K562 (cell line): ENCODE measurements around the gene SLC12A1. TPM values are rescaled to one million over a fixed set of nuclear protein-coding genes. Genes with fewer than 3 reads are reported as not detected.

Source experiments
- ATAC-seq: fragments of 200-7000 bp; cut with Tn5 transposase; 3 replicates; pipeline ENCODE4 v1.9.1; 2020; ENCODE audit warnings: moderate library complexity
- BruUV-seq: library from RNA; stranded (reverse); fragments of 400-500 nt; replicated peaks from 2 replicates; lab custom pipeline; 2021; lab: Mats Ljungman, UMichigan
- CTCF ChIA-PET: fragments of 300-600 bp; formaldehyde crosslinking; extraction: SDS; loops from one replicate; lab custom pipeline; 2021; ENCODE audit warnings: low intra/inter-chr PET ratio; lab: Yijun Ruan, JAX
- POLR2A ChIA-PET: fragments of 300-600, 350-650 bp; sonication (Branson Sonifier 250); formaldehyde crosslinking; extraction: SDS; loops from one replicate; lab custom pipeline; 2021; ENCODE audit warnings: antibody characterized with exemption, inconsistent platforms; lab: Yijun Ruan, JAX
- DNase-seq, 4 experiments: peaks; one replicate each; pipeline versions ENCODE4 v3.0.0 to v3.0.0-alpha.2; 2011 to 2018; ENCODE audit warnings: low spot score in 3 of 4, mixed read lengths in 3 of 4; ENCODE audit errors: extremely low read depth in 1 of 4
- FAIRE-seq: peaks from 2 replicates; lab custom pipeline; 2011; peaks lifted over from hg19 to GRCh38; lab: Jason Lieb, UNC
- H2AFZ ChIP-seq: 2 replicates; pipeline ENCODE4 v1.6.0; 2011; ENCODE audit warnings: low read depth, low read length, control low read depth, inconsistent platforms
- H3K27ac ChIP-seq: fragments of 200-600 bp; 3 replicates; pipeline ENCODE4 v1.8.0; 2011; ENCODE audit warnings: low read depth, mild to moderate bottlenecking, control low read depth, inconsistent platforms, low read length, moderate library complexity, mixed read lengths; ENCODE audit errors: extremely low read depth
- H3K27me3 ChIP-seq, 2 experiments: fragments of 300-600 bp in 1 of 2; 2 replicates in 1 of 2; 3 replicates in 1 of 2; pipeline versions ENCODE4 v1.6.0 to v1.8.0; 2011; ENCODE audit warnings: inconsistent platforms in 2 of 2, low read length in 2 of 2, mild to moderate bottlenecking in 1 of 2, mixed read lengths in 1 of 2, moderate library complexity in 1 of 2; ENCODE audit not compliant: control insufficient read depth in 2 of 2, insufficient read depth in 2 of 2
- H3K36me3 ChIP-seq: fragments of 300-600 bp; 3 replicates; pipeline ENCODE4 v1.8.0; 2011; ENCODE audit warnings: mild to moderate bottlenecking, low read length, inconsistent platforms; ENCODE audit not compliant: control insufficient read depth, insufficient read depth
- H3K4me1 ChIP-seq, 2 experiments: fragments of 200-600 bp in 1 of 2; replicated peaks in 1 of 2; 2 replicates in 1 of 2; 3 replicates in 1 of 2; pipeline versions ENCODE4 v1.5.1 to v1.8.0; 2011; ENCODE audit warnings: inconsistent platforms in 2 of 2, low read length in 2 of 2, mild to moderate bottlenecking in 1 of 2, mixed read lengths in 1 of 2, moderate library complexity in 1 of 2; ENCODE audit not compliant: control insufficient read depth in 2 of 2, insufficient read depth in 2 of 2
- H3K4me2 ChIP-seq: 2 replicates; pipeline ENCODE4 v1.6.1; 2011; ENCODE audit warnings: low read length, control low read depth, inconsistent platforms, mixed read lengths; ENCODE audit not compliant: insufficient read depth
- H3K4me3 ChIP-seq: fragments of 200-600 bp; sonication (generic), shearing (Covaris generic); 2 replicates; pipeline ENCODE4 v1.5.1; 2016; ENCODE audit warnings: control low read depth, inconsistent platforms
- H3K79me2 ChIP-seq: fragments of 200-600 bp; 3 replicates; pipeline ENCODE4 v1.8.0; 2011; ENCODE audit warnings: low read length, inconsistent platforms; ENCODE audit not compliant: control insufficient read depth, insufficient read depth
- H3K9ac ChIP-seq, 2 experiments: 2 replicates each; pipeline versions ENCODE4 v1.6.0 to v1.6.1; 2011; ENCODE audit warnings: low read depth in 2 of 2, low read length in 2 of 2, control low read depth in 1 of 2, inconsistent platforms in 1 of 2, mild to moderate bottlenecking in 1 of 2, mixed read lengths in 1 of 2; ENCODE audit not compliant: insufficient read depth in 1 of 2
- H3K9me1 ChIP-seq: one replicate; pipeline ENCODE4 v1.6.0; 2011; ENCODE audit warnings: inconsistent platforms, mild to moderate bottlenecking, low read length, moderate library complexity; ENCODE audit not compliant: control insufficient read depth, insufficient read depth
- H3K9me3 ChIP-seq: replicated peaks from 2 replicates; pipeline ENCODE4 v1.5.1; 2011; ENCODE audit warnings: low read depth, low read length, inconsistent platforms; ENCODE audit not compliant: control insufficient read depth, insufficient read depth
- H4K20me1 ChIP-seq: replicated peaks from 2 replicates; pipeline ENCODE4 v1.6.1; 2011; ENCODE audit warnings: low read length, inconsistent platforms, mixed read lengths; ENCODE audit not compliant: control insufficient read depth, insufficient read depth
- C11orf30 ChIP-seq: fragments of 450-650 bp; IDR thresholded peaks from 2 replicates; pipeline ENCODE4 v1.6.1; 2016; ENCODE audit warnings: low read depth, mild to moderate bottlenecking
- MAFF ChIP-seq: IDR thresholded peaks from 2 replicates; pipeline ENCODE4 v1.6.1; 2012; ENCODE audit warnings: low read length, improper control_type of control experiment
- MAFG ChIP-seq: fragments of 450-650 bp; conservative IDR thresholded peaks from 2 replicates; pipeline ENCODE4 v1.6.1; 2016; ENCODE audit warnings: missing genetic modification characterization, missing compliant biosample characterization
- MAFK ChIP-seq: IDR thresholded peaks from 2 replicates; pipeline ENCODE4 v1.6.1; 2011; ENCODE audit warnings: low read length, improper control_type of control experiment
- SIN3A ChIP-seq, 2 experiments: fragments of 150-350 bp in 1 of 2; IDR thresholded peaks; 2 replicates each; pipeline ENCODE4 v1.6.1; 2011 to 2016; ENCODE audit warnings: borderline replicate concordance in 2 of 2, low read depth in 2 of 2, low read length in 2 of 2, mild to moderate bottlenecking in 2 of 2, moderate library complexity in 2 of 2; ENCODE audit not compliant: control insufficient read depth in 1 of 2
- TFAM ChIP-seq: fragments of 250-450 bp; sonication (Bioruptor Pico); conservative IDR thresholded peaks from 2 replicates; pipeline ENCODE4 v1.5.0; 2021; ENCODE audit warnings: mild to moderate bottlenecking, moderate library complexity
- ZKSCAN1 ChIP-seq: fragments of 150-350 bp; IDR thresholded peaks from 2 replicates; pipeline ENCODE4 v1.6.1; 2016; ENCODE audit warnings: low read depth, low read length
- ZNF316 ChIP-seq: fragments of 450-650 bp; IDR thresholded peaks from 2 replicates; pipeline ENCODE4 v1.6.1; 2016
- WGBS: fragments of 100-300 bp; shearing (Covaris generic); methylation state at CpG from one replicate; pipeline ENCODE4 v1.1.6; 2016; ENCODE audit warnings: low coverage, mixed read lengths; ENCODE audit not compliant: insufficient coverage; ENCODE audit errors: missing lambda C conversion rate; 5-methylcytosine and 5-hydroxymethylcytosine counted together
- in situ Hi-C: fragments of 300-500 bp; cut with MboI; formaldehyde crosslinking; loops from 4 replicates; pipeline ENCODE4 v1.15.0; 2018; ENCODE audit warnings: inconsistent platforms, mixed read lengths
- intact Hi-C: fragments of 100-400 bp; cut with micrococcal nuclease; formaldehyde crosslinking; loops from 2 replicates; pipeline ENCODE4 v1.14.2; 2022
- polyA plus RNA-seq, 8 experiments: library from polyadenylated mRNA; depleted of rRNA in 4 of 8; stranded (reverse) in 5 of 8; unstranded in 3 of 8; fragments of >200 nt; fragmentation: Nextera tagmentation in 2 of 8; fragmentation: Illumina TruSeq in 1 of 8; extraction: Ambion mirVana in 2 of 8; extraction: Trizol in 1 of 8; gene quantifications; 2 replicates each; pipeline versions ENCODE4 v1.2.1 to v1.2.3, GENCODE V29; 2011 to 2014; ENCODE audit warnings: inconsistent platforms in 1 of 8, missing spikeins in 1 of 8
- total RNA-seq, 7 experiments: library from RNA; depleted of rRNA in 6 of 7; stranded (reverse); fragments of >200 nt in 6 of 7; fragmentation: Illumina TruSeq in 2 of 7; extraction: Trizol in 2 of 7; gene quantifications; 2 replicates each; pipeline versions ENCODE4 v1.2.1 to v1.2.3, GENCODE V29; 2011 to 2021; ENCODE audit warnings: low replicate concordance in 1 of 7
- TF ChIP-seq, protein P1 (sequence below): fragments of 450-650 bp; IDR thresholded peaks from 2 replicates; pipeline ENCODE4 v1.6.1; 2017; ENCODE audit warnings: mild to moderate bottlenecking, moderate library complexity

SLC12A1 gene
- total and polyA plus RNA-seq, 9 of the 15 experiments (the other 6 are each of a cell fraction or from before 2014, with no cell fraction given) = not detected

DNA sequence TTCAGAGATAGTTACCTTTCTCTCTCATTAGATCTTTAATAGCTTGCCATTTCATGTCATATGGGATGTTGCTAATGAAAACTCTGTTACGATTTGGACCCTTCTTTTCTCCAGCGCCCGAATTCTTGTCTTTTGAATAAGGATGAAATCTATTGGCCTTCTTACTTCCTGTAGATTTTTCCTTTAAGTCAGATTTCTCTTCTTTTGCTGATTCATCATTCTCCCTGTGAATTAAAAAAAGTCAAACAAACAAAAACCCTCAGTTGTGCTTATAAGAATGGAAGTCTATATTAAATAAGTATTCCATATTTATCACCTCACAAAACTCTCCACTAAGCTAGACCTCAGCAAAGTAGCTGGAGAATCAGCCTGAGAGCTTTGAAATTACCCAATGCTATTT, 37.5 kb upstream of the SLC12A1 start:
- 2% methylated on average over 3 of the region's 3 CpGs for WGBS
- TF ChIP-seq MAFG (tag) (peak; percentile 57), SIN3A (IDR thresholded peaks at IDR 0.05; ENCODE audit: borderline replicate concordance in 2 of 2, control insufficient read depth in 1 of 2, low read depth in 2 of 2, low read length in 2 of 2) (no peak), C11orf30 (peak; percentile 15; the same call in 1 of the 2 replicates), ZKSCAN1 (no peak), MAFF (peak; percentile 40; the same call in 1 of the 2 replicates), MAFK (peak; percentile 35; the same call in 1 of the 2 replicates), ZNF316 (peak; percentile 54; the same call in 1 of the 2 replicates)
- BruUV-seq = no TSS peak
- intact Hi-C loops (no loop called here), in situ Hi-C loops (no loop called here)
- POLR2A ChIA-PET = no interaction called here
- ATAC-seq = no peak
- H3K36me3 ChIP-seq = no peaks in the 10 kb centered on the region
- no peak overlapping the region for H3K9ac ChIP-seq
- H3K4me3 ChIP-seq = no peak overlapping the region
- CTCF ChIA-PET = no interaction called here
- no peak for FAIRE-seq
- no peak overlapping the region for H3K27ac ChIP-seq
- no peaks in the 10 kb centered on the region for H3K79me2 ChIP-seq
- no peak overlapping the region for H2AFZ ChIP-seq
- H4K20me1 ChIP-seq = no peaks in the 10 kb centered on the region
- no peaks in the 10 kb centered on the region for H3K27me3 ChIP-seq
- no peaks in the 10 kb centered on the region for H3K4me1 ChIP-seq
- no peak overlapping the region for H3K4me2 ChIP-seq
- no peaks in the 10 kb centered on the region for H3K9me1 ChIP-seq
- no peak for DNase-seq
- no peaks in the 10 kb centered on the region for H3K9me3 ChIP-seq

DNA sequence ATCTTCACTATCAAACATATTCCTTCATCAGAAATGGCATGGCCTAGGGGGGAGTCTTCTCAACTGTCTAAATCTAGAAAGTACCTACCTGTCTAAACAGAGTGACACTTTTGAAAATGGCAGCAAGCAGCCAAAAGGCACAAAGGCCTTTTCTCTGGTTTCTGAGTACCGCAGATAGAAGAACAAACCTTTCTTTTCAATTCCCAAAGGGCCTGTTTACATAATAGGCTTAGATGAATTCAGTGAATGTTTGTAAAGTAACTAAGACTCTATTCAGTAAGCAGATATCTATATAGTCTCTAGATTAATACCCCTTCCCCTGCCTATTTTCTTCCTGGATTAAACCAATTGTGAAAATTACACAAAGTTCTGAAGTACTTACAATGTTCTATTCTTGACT, 35.1 kb upstream of the SLC12A1 start:
- POLR2A ChIA-PET = no interaction called here
- no peaks in the 10 kb centered on the region for H4K20me1 ChIP-seq
- H3K4me3 ChIP-seq = no peak overlapping the region
- H3K27me3 ChIP-seq = no peaks in the 10 kb centered on the region
- no peak overlapping the region for H3K4me2 ChIP-seq
- WGBS = 7% methylated on average over 1 of the region's 1 CpG
- no TSS peak for BruUV-seq
- H3K9me3 ChIP-seq = no peaks in the 10 kb centered on the region
- no peaks in the 10 kb centered on the region for H3K9me1 ChIP-seq
- no peak overlapping the region for H3K27ac ChIP-seq
- CTCF ChIA-PET = no interaction called here
- DNase-seq (no peak), ATAC-seq (no peak), FAIRE-seq (no peak)
- H3K9ac ChIP-seq = no peak overlapping the region
- intact Hi-C loops = no loop called here
- H3K79me2 ChIP-seq = no peaks in the 10 kb centered on the region
- no peaks in the 10 kb centered on the region for H3K4me1 ChIP-seq
- no peaks in the 10 kb centered on the region for H3K36me3 ChIP-seq
- in situ Hi-C loops = no loop called here
- H2AFZ ChIP-seq = no peak overlapping the region
- no peak for TF ChIP-seq TFAM (CRISPR knock-in tag)
- TF ChIP-seq, protein P1, sequence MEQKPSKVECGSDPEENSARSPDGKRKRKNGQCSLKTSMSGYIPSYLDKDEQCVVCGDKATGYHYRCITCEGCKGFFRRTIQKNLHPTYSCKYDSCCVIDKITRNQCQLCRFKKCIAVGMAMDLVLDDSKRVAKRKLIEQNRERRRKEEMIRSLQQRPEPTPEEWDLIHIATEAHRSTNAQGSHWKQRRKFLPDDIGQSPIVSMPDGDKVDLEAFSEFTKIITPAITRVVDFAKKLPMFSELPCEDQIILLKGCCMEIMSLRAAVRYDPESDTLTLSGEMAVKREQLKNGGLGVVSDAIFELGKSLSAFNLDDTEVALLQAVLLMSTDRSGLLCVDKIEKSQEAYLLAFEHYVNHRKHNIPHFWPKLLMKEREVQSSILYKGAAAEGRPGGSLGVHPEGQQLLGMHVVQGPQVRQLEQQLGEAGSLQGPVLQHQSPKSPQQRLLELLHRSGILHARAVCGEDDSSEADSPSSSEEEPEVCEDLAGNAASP = no peak
